ENCODE results near the gene KIAA0319L.

DNA sequence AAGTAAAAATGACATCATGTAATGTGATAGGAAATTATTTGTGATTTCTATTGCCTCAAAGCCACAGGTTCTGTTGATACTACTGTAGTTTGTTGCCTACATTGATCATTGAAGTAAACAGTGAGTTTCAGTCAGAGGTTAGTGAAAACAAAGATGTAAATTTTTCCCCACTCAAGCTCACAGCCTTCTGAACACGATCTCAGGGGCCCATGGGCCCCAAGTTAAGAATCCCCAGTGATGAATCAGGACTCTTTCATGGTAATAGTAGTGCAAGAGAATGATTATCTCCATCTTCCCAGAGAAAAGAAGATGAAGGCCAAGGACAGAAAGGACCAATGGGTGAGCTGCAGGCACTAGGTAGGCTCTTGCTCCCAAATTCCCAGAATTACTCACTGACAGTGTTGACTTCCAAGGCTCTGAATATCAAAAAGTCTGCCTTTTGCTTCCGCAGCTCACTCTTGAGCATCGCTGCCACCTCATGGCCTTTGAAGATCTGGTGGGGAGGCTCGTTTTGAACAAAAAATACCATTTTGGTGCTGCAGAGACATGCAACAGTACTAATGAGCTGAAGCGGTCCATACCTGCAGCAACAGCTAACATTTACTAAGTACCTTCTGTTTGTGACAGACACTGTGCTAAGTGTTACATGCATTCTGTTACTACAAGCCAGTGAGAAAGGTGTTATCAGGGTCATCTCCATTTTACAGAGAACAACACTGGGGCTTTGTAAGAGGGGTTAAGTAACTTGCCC, 113.3 kb downstream of the KIAA0319L start:
- TF ChIP-seq, protein P1, sequence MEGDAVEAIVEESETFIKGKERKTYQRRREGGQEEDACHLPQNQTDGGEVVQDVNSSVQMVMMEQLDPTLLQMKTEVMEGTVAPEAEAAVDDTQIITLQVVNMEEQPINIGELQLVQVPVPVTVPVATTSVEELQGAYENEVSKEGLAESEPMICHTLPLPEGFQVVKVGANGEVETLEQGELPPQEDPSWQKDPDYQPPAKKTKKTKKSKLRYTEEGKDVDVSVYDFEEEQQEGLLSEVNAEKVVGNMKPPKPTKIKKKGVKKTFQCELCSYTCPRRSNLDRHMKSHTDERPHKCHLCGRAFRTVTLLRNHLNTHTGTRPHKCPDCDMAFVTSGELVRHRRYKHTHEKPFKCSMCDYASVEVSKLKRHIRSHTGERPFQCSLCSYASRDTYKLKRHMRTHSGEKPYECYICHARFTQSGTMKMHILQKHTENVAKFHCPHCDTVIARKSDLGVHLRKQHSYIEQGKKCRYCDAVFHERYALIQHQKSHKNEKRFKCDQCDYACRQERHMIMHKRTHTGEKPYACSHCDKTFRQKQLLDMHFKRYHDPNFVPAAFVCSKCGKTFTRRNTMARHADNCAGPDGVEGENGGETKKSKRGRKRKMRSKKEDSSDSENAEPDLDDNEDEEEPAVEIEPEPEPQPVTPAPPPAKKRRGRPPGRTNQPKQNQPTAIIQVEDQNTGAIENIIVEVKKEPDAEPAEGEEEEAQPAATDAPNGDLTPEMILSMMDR (conservative IDR thresholded peaks at IDR 0.05; ENCODE audit: low read length), result peak; percentile 64
- no peak for TF ChIP-seq EZH2phosphoT487 (IDR thresholded peaks at IDR 0.05; ENCODE audit: borderline replicate concordance, low read depth, low read length)

All from OCI-LY7 (cell line).